Measurements from ENCODE around the gene YIPF6.
"Not testable (repeated sequence)": the region's sequence is repeated elsewhere in the genome, so short reads cannot be mapped to it uniquely, and the experiment has no call there.

Gene YIPF6

DNA sequence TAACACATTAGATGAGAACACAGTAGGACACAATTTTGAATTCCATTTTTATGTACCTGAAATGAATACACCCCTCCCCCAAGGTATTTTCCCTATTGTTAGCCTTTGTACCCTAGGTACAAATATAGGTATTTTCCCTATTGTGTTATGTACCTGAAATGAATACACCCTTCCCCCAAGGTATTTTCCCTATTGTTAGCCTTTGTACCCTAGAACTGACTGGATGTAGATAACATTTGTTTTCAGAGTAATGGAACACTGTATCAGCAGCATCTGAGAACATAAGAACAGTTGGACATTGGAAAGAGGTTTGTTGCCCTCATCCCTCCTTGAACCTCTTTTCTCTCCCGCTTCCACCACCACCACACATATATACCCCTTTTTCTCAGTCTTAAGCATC is 37.6 kb downstream of the YIPF6 start:
- ATAC-seq (ENCODE audit: low read depth) (no peak), DNase-seq (ENCODE audit: low spot score) (no peak)
- Histone ChIP-seq H3K27me3 (ENCODE audit: insufficient read depth, poor library complexity, severe bottlenecking) (no peaks in the 10 kb centered on the region), H3K4me3 (ENCODE audit: severe bottlenecking) (no peak overlapping the region), H3K36me3 (ENCODE audit: low read depth) (peaks cover 7% of the 10 kb centered on the region), H3K9me3 (ENCODE audit: severe bottlenecking) (no peaks in the 10 kb centered on the region), H3K4me1 (ENCODE audit: insufficient read depth, poor library complexity, severe bottlenecking) (no peaks in the 10 kb centered on the region), H3K27ac (ENCODE audit: poor library complexity, severe bottlenecking) (no peak overlapping the region)
- TF ChIP-seq, protein P1, sequence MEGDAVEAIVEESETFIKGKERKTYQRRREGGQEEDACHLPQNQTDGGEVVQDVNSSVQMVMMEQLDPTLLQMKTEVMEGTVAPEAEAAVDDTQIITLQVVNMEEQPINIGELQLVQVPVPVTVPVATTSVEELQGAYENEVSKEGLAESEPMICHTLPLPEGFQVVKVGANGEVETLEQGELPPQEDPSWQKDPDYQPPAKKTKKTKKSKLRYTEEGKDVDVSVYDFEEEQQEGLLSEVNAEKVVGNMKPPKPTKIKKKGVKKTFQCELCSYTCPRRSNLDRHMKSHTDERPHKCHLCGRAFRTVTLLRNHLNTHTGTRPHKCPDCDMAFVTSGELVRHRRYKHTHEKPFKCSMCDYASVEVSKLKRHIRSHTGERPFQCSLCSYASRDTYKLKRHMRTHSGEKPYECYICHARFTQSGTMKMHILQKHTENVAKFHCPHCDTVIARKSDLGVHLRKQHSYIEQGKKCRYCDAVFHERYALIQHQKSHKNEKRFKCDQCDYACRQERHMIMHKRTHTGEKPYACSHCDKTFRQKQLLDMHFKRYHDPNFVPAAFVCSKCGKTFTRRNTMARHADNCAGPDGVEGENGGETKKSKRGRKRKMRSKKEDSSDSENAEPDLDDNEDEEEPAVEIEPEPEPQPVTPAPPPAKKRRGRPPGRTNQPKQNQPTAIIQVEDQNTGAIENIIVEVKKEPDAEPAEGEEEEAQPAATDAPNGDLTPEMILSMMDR (IDR thresholded peaks at IDR 0.05; ENCODE audit: poor library complexity, severe bottlenecking): no peak

DNA sequence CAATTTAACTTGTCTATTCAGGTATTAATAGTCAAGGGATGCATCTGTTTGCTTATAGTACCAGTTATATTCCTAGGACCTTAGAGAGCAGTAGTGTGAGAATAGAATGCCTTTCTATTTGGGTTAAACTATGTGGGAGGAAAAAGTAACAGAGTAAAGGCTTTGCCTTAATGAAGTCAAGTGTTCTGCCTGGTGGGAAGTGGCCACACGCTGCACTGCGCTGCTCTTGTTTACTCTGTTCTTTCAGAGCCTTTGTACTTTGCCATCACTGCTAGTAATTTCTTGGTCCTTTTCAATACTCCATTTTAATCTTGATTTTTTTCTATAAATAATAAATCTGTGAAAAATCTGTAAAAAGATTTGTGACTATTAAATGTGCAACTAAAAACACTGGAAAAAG is 38.0 kb downstream of the YIPF6 start:
- Histone ChIP-seq H3K27me3 (ENCODE audit: insufficient read depth, poor library complexity, severe bottlenecking) (no peaks in the 10 kb centered on the region), H3K9me3 (ENCODE audit: severe bottlenecking) (no peaks in the 10 kb centered on the region), H3K4me3 (ENCODE audit: severe bottlenecking) (no peak overlapping the region), H3K27ac (ENCODE audit: poor library complexity, severe bottlenecking) (no peak overlapping the region), H3K4me1 (ENCODE audit: insufficient read depth, poor library complexity, severe bottlenecking) (no peaks in the 10 kb centered on the region), H3K36me3 (ENCODE audit: low read depth) (peaks cover 6% of the 10 kb centered on the region)
- DNase-seq (ENCODE audit: low spot score) (no peak), ATAC-seq (ENCODE audit: low read depth) (no peak)
- TF ChIP-seq, protein P1 (IDR thresholded peaks at IDR 0.05; ENCODE audit: poor library complexity, severe bottlenecking): no peak

DNA sequence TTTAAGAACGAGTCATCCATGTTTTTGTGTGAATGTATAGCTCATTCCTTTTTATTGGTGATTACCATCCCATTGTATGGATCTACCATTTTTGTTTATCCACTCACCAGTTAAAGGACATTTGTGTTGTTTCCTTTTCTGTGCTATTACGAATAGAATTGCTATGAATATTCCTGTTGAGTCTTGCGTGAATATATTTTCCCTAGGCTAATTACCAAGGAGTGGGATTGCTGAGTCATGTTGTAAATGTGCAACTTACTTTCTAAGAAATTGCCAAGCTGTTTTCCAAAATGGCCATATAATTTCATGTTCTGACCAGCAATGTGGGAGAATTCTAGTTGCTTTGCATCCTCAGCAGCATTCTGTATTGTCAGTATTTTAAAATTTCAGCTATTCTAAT is 51.3 kb downstream of the YIPF6 start:
- Histone ChIP-seq H3K4me3 (ENCODE audit: severe bottlenecking) (no peak overlapping the region), H3K36me3 (ENCODE audit: low read depth) (no peaks in the 10 kb centered on the region), H3K27ac (ENCODE audit: poor library complexity, severe bottlenecking) (no peak overlapping the region), H3K4me1 (ENCODE audit: insufficient read depth, poor library complexity, severe bottlenecking) (no peaks in the 10 kb centered on the region), H3K9me3 (ENCODE audit: severe bottlenecking) (no peaks in the 10 kb centered on the region), H3K27me3 (ENCODE audit: insufficient read depth, poor library complexity, severe bottlenecking) (no peaks in the 10 kb centered on the region)
- ATAC-seq (ENCODE audit: low read depth) (no peak), DNase-seq (ENCODE audit: low spot score) (no peak)
- TF ChIP-seq, protein P1 (IDR thresholded peaks at IDR 0.05; ENCODE audit: poor library complexity, severe bottlenecking): no peak

DNA sequence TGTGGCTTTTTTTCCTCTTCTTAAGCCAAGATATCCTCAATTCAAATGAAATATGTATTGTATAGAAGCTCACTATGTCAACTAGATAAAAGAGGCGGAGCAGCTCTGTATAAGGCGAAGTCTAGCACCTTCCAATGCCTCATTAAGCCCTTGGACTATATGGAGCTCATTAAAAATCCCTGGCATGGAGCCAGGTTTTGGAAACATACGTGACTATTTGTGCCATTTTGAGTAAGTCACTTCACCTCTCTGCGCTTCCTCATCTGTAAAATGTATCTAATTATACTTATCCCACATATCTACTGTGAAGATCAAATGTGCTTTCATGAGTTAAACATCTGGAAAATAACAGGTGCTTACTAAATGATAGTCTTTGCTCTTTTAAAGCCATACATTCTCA is 57.2 kb downstream of the YIPF6 start:
- TF ChIP-seq, protein P1 (IDR thresholded peaks at IDR 0.05; ENCODE audit: poor library complexity, severe bottlenecking): no peak
- DNase-seq (ENCODE audit: low spot score) (no peak), ATAC-seq (ENCODE audit: low read depth) (no peak)
- no peak overlapping the region for H3K27ac ChIP-seq (ENCODE audit: poor library complexity, severe bottlenecking)
- H3K27me3 ChIP-seq (ENCODE audit: insufficient read depth, poor library complexity, severe bottlenecking): no peaks in the 10 kb centered on the region
- no peaks in the 10 kb centered on the region for H3K4me1 ChIP-seq (ENCODE audit: insufficient read depth, poor library complexity, severe bottlenecking)
- no peaks in the 10 kb centered on the region for H3K9me3 ChIP-seq (ENCODE audit: severe bottlenecking)
- no peak overlapping the region for H3K4me3 ChIP-seq (ENCODE audit: severe bottlenecking)
- H3K36me3 ChIP-seq (ENCODE audit: low read depth): no peaks in the 10 kb centered on the region

DNA sequence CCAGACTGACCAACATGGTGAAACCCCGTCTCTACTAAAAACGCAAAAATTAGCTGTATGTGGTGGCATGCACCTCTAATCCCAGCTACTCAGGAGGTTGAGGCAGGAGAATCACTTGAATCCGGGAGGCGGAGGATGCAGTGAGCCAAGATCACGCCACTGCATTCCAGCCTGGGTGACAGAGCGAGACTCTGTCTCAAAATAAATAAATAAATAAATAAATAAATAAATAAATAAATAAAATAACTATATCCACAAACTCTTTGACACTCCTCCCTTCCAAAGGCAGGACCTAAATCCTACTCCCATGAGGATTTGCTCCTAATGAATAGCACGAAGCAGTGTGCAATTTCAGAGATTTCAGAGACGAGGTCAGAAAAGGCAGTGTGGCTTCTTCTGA is 58.3 kb downstream of the YIPF6 start:
- H3K4me1 ChIP-seq (ENCODE audit: insufficient read depth, poor library complexity, severe bottlenecking); ATAC-seq (ENCODE audit: low read depth); H3K36me3 ChIP-seq (ENCODE audit: low read depth); H3K27me3 ChIP-seq (ENCODE audit: insufficient read depth, poor library complexity, severe bottlenecking); H3K4me3 ChIP-seq (ENCODE audit: severe bottlenecking); H3K27ac ChIP-seq (ENCODE audit: poor library complexity, severe bottlenecking); DNase-seq (ENCODE audit: low spot score); H3K9me3 ChIP-seq (ENCODE audit: severe bottlenecking): not testable (repeated sequence)

DNA sequence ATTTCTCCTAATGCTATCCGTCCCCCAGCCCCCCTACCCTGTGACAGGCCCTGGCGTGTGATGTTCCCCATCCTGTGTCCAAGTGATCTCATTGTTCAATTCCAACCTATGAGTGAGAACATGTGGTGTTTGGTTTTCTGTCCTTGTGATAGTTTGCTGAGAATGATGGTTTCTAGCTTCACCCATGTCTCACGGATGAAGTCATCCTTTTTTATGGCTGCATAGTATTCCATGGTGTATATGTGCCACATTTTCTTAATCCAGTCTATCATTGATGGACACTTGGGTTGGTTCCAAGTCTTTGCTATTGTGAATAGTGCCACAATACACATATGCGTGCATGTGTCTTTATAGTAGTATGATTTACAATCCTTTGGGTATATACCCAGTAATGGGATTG is 61.1 kb downstream of the YIPF6 start:
- H3K4me1 ChIP-seq (ENCODE audit: insufficient read depth, poor library complexity, severe bottlenecking); H3K27ac ChIP-seq (ENCODE audit: poor library complexity, severe bottlenecking); H3K36me3 ChIP-seq (ENCODE audit: low read depth); H3K4me3 ChIP-seq (ENCODE audit: severe bottlenecking); H3K27me3 ChIP-seq (ENCODE audit: insufficient read depth, poor library complexity, severe bottlenecking); H3K9me3 ChIP-seq (ENCODE audit: severe bottlenecking); ATAC-seq (ENCODE audit: low read depth); DNase-seq (ENCODE audit: low spot score): not testable (repeated sequence)
